NCI-H1092 treated with DMSO at 0.1 percent for 48 hours (cell line): ENCODE data around the gene DYNC1I1.

Experiments used
- DNase-seq: peaks from one replicate; lab custom pipeline; 2025; lab: John Stamatoyannopoulos, UW

DYNC1I1 gene

DNA sequence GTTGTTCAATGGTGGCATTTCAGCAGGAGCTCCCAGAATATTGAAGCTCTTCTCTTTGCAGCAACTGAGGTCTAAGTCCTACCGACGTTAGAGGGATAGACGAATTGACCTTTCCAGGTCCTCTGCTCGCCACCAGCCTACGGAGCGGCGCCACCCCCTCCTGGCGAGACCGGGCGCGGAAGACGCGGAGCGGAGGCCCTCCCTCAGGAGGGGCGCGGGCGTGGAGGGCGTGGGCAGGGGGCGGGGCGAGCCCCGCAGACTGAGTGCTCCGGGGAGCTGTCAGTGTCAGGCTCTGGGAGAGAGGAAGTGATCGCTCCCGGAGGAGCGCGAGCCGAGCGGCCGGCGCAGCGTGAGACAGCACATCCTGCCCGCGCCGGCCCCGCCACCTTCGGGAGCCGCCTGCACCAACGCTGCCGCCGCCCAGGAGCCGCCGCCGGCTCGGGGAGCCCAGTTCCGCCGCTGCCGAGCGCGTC lies at the start of gene DYNC1I1:
Gene DYNC1I1 (plus strand): TSS at position 257 of the 473 bp plus-strand sequence. CDS start 32,176 bp downstream, outside the sequence.
- peak; percentile 87 for DNase-seq

DNA sequence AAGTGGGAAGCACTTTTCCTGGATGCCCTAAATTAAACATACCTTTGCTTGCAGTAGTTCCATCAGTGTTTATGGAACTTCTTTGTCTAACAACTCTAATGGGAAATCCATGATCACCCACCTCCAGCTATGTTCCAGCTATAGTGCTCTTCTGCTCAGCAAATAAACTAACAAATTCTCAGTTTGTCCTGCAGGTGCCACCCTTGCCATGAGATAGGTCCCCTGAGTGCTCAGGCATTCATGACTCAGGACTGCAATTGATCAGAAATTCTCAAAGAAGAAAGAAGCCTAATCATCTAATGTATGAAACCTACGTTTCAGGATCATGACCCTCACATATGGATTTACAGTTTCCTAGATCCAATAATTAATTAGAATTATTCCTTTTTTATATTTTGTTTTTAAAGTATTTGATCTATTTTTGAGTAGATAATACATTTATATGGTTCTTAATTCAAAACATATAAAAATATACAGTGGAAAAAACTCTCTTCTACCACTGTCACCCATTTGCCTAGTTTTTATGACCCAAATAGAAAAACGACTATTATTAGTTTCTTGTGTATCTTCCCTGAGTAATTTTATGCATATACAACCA lies 48.7 kb upstream of the DYNC1I1 start:
- peak; percentile 83 for DNase-seq

DNA sequence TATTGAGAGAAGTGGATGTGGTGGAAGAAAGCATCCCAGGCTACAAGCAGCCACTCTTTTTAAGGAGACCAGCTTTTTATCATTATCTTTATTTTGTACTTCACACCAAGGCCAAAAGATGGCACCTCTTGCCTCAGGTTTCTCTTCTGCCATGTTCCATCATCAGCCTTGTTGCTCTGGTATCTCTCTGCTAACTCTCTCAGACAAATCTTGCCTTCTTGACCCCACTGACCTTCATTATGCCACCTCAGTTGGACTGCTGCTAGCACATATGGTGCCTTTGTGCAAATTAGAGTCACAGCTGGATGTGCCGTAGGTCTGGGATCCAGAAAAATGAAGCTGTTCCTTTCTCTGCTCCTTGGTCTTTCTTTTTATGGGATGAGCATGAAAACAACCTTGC lies 47.1 kb upstream of the DYNC1I1 start:
- peak; percentile 79 for DNase-seq

DNA sequence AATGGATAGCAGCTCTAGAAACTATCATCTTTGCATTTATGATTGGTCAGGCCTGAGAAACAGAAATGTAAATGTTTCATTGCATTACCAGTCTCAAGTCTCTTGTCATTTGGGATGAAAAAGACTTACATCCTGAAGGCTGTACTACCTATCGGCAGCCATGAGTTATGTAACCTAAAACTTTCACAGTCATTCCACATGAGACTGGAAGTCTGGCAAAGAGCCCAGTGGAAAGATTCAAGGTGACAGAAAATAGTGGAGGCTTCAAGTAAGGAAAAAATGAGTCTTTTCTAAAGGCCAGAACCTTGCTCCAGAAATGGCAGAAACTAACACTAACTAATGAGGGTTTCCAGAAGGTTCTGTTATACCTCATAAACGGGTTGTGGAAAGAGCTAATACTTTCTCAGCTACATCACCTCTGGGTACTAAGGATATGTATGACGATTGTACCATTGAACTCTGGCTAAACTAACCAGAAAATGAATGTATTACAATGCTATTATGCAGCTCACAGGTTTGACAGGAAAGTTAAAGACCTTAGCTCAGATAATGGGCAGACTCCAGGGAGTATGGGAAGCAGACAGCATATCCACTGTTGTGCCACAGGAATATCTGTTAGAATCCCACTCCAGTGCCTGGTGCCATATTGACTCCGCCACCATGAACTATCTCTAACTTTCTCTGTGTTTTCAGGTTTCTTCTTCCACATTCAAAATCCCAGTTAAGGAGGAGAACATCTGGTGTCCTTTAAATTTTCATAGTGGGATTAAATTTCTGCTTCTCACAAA lies 41.7 kb upstream of the DYNC1I1 start:
- no peak for DNase-seq

DNA sequence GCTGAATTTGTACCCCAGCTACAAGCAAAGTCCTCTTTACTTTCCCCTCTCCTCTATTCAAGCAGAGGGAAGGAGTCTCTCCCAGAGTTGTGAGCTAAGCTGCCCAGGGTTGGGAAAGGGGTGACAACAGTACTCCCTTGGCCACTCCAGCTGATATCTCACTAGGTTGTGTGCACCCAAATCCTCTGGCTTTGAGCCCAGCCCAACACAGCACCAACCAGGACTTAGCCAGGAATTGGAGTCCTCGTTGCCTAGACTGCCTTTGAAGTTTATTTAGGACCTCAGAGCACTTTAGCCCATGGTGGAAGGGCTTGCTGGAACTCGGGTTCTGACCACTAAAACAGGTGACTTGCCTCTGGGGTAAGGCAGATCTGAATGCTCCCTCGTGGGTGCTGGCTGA lies 35.7 kb upstream of the DYNC1I1 start:
- DNase-seq: no peak

DNA sequence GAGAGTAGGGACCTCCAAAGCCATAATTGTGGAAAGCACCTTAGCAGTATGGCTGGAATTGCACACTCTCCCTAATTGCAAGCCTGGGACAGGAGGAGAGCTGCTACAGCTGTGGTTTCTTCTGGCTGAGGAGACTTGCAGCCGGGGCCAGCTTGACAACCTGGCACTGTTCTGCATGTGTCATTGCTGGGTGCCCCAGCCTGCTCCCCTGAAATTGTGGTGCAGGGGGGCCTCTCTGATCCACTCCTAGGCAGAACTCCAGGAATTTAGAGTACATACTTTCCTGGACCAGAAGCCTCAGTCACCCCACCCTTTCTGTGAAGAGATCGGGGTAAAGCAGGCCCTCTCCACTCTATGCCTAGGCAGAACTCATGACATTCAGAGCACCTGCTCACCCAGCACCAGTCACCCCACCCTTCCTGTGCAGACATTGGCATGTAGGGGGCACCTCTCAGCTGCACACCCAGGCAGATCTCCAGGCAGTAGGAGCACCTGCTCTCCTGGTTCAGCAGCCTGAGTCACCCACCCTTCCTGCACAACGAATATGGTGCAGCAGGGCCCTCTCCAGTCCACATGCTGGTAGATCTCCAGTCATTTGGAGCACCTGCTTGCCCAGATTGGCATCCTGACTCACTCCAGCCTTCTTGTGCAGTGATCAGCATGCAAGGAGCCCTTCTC lies 34.4 kb upstream of the DYNC1I1 start:
- DNase-seq: peak; percentile 41

DNA sequence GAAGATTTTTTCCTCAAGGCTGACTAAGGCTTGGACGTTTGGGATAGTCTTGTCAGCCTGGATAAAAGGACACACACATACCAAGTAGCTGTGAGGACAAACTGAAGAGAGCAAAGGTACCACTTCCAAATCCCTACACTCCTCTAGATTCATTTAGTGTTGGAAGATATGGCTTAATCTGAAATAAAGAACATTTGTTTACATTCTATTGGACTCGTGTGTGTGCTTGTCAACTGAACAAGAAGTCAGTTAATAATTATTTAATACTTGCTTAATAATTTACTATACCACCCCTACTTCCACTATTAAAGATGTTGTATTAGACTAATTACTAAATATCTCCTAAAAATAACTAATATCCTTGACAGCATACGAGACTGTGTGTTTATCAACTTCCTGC lies 23.3 kb upstream of the DYNC1I1 start:
- no peak for DNase-seq

DNA sequence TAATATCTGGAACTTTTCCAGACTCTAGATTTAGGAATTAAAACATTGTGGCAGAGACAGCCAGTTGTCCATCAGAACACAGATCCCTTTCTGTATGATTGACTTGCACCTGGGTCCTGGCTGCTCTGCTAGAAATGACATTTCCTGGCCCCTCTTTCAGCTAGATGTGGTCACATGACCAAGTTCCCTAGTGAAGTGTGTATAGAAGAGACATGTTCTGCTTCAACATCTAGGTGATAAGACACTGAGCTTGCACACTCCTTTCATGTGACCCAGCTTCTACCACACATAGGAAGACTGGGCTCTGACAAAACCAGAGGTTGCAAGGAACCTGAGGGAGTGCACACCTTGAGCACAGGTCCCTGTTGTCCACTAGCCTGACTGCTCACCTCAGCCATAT lies 22.8 kb upstream of the DYNC1I1 start:
- DNase-seq: no peak

DNA sequence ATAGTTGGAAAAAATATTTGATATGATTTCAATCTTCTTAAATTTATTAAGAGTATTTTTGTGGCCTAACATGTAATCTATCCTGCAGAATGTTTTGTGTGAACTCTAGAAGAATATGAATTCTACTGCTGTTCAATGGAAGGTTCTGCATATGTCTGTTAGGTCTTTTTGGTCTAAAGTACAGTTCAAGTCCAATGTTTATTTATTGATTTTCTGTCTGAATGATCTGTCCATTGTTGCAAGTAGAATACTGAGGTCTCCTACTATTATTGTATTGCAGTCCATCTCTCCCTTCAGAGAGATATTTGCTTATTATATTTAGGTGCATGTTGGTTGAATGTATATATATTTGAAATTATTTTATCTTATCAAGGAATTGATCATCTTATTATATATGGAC lies 18.9 kb upstream of the DYNC1I1 start:
- no peak for DNase-seq

DNA sequence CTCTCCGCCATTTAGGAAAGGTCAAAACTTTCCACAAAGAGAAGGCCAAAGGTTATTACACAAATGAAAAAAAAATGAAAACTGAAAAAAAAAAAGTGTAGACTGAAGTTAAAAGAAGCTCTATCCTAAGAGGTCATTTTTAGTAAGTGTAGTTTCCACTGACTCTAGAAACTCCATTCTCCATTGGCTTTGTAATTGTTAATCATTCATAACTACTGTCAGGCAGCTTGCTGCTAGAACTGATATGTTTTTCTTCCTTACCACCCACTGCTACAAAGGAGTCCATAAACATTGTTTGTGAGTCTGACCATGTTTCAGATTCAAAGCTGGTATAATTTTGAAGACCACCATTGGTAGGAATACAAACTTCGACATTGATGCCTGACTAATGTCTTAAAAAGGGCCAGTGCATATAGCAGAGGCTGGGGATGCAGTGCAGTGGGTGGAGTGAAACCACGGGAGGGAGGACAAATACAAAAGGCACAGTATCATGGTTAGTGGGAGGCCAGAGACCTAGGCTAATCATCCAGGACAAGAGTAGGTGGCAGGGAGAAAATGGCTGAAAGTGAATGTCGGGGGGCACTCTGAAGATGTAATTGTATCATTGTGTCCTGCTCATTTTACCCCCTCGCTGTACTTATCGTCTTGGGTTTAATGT lies 16.9 kb upstream of the DYNC1I1 start:
- DNase-seq: no peak

DNA sequence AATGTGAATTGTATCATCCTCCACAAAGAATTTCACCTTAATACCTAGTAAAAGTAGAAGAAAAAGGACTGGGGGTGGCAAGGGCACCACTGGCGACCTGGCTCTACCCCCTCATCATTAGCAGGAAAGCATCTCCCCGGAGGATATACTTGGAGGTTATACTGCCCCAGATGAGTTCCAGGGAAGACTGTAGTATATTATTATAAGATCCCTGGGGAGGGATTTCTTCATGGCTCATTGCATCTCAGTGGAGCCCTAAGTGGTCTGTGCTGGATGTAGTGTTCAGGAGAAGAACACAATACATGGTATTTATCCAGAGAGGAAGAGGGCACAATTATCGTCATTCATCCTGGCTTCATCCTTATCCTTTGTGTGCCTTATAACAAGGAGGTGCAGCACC lies 14.2 kb upstream of the DYNC1I1 start:
- DNase-seq: peak; percentile 91

DNA sequence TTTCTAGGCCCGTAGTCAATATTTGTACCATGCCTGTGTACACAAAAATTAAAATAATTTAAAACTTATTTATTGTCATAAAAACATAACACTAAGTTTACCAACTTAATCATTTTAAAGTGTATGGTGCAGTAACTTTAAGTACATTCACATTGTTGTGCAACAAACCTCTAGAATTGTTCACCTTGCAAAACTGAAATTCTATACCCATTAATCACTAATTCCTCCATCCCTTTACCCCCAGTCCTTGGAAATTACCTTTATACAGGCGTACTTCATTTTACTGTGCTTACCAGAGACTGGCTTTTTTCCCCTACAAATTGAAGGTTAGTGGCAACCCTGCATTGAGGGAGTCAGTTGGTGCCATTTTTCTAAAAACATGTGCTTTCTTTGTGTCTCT lies 6.3 kb upstream of the DYNC1I1 start:
- no peak for DNase-seq

DNA sequence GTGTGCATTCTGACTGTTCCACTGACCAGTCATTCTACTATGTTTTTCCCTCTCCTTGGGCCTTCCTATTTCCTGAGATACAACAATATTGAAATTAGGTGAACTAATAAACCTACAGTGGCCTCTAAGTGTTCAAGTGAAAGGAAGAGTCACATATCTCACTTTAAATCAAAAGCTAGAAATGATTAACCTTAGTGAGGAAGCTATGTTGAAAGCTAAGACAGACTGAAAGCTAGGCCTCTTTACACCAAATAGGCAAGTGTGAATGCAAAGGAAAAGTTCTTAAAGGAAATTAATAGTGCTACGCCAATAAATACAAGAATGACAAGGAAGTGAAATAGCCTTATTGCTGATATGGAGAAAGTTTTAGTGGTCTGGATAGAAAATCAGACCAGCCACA lies 5.7 kb upstream of the DYNC1I1 start:
- no peak for DNase-seq

DNA sequence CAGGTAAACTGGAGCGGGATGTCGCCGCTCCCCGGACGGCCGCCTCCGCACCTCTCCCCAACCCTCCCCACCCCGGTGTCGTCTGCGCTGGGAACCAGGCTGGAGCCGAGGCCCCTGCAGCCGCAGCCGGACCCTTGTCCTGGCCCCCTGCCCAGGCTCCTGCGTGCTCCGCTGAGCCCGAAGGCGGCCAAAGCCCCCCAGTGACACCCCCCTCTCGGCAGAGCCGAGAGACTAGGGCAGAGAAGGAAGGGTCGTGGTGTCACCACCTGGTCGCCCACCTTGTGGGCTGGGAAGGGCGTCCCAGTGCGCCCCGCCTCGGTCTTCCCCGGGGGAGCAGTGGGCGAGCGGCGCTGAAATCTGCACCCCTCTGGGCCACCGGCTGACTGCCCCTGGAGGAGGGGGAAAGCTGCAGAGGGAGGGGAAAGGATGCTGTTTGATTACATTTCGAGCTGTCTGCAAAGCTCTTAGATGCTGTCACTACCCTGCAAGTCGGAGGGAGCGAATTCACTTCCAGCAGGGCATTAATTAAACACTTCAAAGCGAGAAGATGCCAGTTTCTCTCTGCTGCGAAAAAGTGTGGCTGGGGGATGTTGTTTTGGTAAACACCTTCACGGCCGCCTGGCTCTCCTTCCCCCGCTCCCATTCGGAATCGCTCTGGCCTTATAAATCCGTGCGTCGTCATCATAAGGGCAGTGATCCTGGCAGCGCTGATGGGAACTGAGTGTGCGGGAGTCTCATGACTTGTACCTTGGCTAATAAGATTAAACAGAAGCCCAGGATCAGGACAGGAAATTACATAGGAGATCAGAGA lies 622 bp downstream of the DYNC1I1 start:
- peak; percentile 83 for DNase-seq

DNA sequence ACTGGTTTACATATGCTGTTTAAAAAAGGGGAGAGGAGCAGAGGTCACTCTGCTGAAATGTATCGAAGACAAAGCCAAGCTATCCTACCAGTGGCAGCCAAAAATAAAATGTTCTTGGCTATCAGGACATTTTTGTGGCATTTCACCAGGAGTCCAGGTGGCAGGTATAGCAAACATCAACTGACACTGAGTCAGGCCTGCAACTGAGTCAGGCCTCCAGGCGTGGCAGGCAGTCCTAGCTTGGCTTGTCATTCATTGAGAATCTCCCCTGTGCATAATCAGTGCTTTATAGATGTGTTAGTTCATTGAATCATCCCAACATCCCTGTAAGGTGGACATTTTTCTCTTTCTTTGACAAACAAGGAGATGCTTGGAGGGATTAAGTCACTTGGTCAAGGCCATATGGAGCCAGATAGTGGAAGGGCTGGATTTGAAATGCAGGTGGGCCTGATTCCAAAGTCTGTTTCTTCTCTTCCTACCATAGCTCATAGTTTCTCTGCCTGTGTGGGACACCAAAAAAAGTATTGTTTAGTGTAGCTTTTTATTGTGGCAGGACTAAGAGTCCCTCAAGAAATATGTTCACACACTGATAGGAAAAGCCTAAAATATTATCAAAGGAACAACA lies 4.3 kb downstream of the DYNC1I1 start:
- no peak for DNase-seq

DNA sequence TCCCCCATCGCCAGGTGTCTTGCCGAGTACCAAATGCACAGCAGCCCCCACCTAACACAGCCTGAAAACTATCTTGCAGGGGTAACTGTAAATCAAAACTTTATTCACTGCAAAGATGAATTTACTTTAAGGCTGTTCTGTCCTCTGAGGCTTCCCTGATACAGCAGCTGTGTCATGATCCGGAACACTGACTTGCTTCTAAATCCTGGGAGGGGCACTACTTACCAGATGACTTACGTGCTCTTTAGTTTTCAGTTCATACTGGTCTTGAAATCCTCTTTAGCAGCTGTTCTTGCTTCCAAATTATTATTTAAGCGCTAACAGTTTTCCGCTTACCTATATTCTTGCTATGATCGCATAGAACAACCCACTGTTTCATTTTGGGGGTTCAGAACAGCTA lies 4.9 kb downstream of the DYNC1I1 start:
- DNase-seq: no peak

DNA sequence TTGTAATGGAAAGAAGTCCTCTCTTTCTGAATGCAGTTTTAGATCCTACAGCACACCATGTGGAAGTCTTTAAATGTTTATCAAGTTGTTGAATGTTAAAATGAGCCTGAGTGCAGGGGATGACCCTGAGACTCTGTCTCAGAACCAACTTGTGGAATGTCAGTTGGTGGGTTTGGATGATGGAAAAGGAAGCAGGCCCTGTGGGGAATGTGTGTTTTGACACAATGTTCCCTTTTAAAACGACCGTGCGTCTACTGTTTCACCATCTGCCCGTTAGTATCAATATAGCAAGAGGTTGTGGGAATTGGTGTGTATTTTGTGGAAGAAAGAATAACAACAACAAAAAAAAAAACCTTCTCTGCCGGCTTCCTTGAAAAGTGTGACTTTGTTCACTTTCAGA lies 8.3 kb downstream of the DYNC1I1 start:
- DNase-seq: no peak

DNA sequence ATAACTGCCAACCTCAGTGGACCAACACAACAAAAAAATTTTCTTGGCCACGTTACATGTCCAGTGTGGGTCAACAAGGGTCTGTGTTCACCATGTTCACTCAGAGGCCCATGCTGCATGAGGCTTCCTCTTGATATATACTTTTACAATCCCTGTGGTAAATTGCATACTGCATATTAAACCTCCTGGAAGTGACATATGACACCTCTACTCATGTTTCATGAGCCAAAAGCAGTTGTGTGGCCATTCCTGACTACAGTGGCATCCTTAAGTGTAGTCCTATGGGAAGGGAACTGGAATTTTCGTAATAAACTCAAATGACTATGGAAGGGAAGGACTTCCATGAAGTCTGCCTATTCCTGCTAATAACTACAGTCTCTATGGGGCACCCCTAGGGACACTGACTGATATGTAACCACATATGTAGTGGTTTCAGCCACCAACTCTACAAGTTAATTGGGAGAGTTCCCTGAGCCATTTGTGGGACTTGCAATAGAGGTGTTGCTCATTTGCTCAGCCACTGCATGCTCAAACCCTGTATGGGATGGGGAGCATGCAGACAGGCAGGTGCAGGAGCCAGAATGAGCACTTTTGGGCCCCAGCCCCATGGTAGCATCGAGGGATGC lies 9.7 kb downstream of the DYNC1I1 start:
- DNase-seq: no peak

DNA sequence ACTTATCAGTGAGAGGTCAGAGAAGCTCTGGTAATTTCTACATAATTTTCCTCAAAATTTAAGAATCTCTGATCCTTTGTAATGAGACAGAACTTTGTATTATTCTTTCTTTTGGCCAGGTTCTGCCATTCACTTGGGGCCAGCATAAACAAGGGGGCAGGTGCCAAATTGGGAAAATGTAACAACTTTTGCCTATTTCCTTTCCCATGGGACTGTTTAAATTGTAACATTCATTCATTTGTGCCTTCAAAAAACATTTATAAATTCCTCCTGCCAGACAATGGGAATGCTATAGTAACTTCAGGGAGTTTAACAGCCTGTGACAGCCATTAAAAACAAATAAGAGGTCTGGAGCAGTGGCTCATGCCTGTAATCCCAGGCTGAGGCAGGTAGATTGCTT lies 12.4 kb downstream of the DYNC1I1 start:
- DNase-seq: no peak

DNA sequence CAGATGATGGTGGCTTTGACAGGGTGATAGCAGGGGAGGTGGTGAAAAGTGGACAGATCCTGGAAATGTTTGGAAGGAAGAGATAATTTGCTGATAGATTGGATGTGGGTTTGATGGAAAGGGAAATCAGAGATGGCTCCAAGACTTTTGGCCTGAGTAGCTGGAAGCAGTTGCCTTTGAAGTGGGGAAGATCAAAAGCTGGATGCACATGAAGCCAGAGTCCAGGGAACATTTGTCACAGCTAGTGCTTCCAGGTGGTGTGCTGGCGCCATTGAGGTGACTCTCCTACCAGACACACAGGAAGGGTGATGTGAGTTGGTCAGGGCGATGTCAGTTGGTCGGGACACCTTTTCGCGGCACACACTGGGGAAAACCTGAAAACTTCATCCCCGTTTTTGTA lies 15.9 kb downstream of the DYNC1I1 start:
- no peak for DNase-seq

DNA sequence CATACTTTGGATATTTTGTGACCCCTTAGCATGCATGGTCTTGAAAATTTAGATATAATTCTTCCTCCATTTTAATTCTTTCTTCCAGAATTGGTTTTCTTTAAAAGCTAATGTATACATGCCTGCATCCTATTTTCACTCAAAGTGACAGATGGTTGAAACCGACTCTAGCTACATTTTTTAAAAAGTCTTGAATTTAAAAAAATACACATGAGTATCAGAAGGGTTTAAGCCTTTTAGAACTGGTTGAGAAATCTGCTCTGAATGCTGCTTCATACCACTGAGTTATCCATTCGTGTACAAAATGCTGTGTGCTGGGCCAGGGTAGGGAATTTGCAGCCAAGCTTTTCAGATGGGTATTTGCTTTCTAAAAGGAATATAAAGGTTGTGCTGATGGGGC lies 16.5 kb downstream of the DYNC1I1 start:
- no peak for DNase-seq
